ENCODE data around the gene C14orf132. TPM values are rescaled to one million over a fixed set of nuclear protein-coding genes. Genes with fewer than 3 reads are reported as not detected.

The C14orf132 gene
- total RNA-seq, 4 donors from 2014 or later, result 7.8 to 16.9 (median 15.0) TPM

DNA sequence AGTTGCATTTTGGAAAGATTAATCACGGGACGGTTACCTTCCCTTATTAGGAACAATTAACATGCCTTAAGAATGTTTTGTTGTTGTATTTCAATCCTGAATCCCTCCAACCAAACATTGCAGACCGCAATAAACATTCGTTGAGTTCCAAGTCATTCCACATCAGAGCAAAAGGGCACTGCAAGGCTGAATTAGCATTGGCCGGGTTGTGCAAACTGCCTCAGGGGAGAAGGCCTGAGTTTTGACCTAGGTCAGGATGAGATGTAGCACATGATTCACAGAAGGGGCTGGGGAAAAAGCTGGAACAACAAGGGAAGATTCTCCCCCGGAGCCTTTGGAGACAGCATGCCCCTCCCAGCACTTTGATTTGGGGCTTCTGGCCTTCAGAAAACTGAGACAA lies 83.3 kb downstream of the C14orf132 start:
- TF ChIP-seq EP300 (IDR thresholded peaks at IDR 0.05) (peak in 1 of 2 donors; percentile 64), POLR2A (IDR thresholded peaks at IDR 0.05) (no peak)
- TF ChIP-seq, protein P1, sequence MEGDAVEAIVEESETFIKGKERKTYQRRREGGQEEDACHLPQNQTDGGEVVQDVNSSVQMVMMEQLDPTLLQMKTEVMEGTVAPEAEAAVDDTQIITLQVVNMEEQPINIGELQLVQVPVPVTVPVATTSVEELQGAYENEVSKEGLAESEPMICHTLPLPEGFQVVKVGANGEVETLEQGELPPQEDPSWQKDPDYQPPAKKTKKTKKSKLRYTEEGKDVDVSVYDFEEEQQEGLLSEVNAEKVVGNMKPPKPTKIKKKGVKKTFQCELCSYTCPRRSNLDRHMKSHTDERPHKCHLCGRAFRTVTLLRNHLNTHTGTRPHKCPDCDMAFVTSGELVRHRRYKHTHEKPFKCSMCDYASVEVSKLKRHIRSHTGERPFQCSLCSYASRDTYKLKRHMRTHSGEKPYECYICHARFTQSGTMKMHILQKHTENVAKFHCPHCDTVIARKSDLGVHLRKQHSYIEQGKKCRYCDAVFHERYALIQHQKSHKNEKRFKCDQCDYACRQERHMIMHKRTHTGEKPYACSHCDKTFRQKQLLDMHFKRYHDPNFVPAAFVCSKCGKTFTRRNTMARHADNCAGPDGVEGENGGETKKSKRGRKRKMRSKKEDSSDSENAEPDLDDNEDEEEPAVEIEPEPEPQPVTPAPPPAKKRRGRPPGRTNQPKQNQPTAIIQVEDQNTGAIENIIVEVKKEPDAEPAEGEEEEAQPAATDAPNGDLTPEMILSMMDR (IDR thresholded peaks at IDR 0.05), result no peak
- DNase-seq (ENCODE audit: low spot score in 2 of 2), result peak in 1 of 2 donors; percentile 44
- Histone ChIP-seq H3K27me3 (no peaks in the 10 kb centered on the region), H3K9me3 (peaks cover 0 to 4% (median 0%) of the 10 kb centered on the region in 4 donors), H3K36me3 (no peaks in the 10 kb centered on the region), H3K4me3 (no peak overlapping the region), H3K27ac (peak overlapping the region in 1 of 4 donors; percentile 45), H3K4me1 (peaks cover 0 to 32% (median 5%) of the 10 kb centered on the region in 4 donors)
- 11 to 27% methylated on average over 6 of the region's 6 CpGs for WGBS, 2 donors

DNA sequence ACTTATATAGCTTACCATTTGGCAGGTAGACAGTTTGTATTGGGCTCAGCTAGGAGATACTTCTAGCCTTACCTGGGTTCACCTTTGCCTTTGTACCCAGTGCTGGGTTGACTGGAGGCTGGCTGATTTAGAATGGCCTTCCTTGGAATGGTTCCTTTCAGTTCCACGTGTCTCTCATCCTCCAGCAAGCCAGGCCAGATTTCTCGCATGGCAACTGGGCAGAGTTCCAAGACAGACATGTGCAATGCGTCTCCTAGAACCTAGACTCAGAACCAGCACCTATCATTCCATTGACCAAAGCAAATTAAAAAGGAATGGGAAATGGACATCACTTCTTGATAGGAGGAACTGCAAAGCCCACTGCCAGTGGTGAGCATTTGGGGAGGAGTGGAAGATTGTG lies 86.4 kb downstream of the C14orf132 start:
- peak overlapping the region in 1 of 4 donors; percentile 27 for H3K27ac ChIP-seq
- H3K9me3 ChIP-seq, result no peaks in the 10 kb centered on the region
- no peaks in the 10 kb centered on the region for H3K36me3 ChIP-seq
- TF ChIP-seq EP300 (IDR thresholded peaks at IDR 0.05) (no peak), POLR2A (IDR thresholded peaks at IDR 0.05) (no peak)
- TF ChIP-seq, protein P1 (IDR thresholded peaks at IDR 0.05), result no peak
- H3K4me3 ChIP-seq, result no peak overlapping the region
- WGBS, 2 donors, result 24 to 33% methylated on average over 3 of the region's 3 CpGs
- DNase-seq (ENCODE audit: low spot score in 2 of 2), result peak in 1 of 2 donors; percentile 30
- no peaks in the 10 kb centered on the region for H3K27me3 ChIP-seq
- peaks cover 0 to 21% (median 5%) of the 10 kb centered on the region in 4 donors for H3K4me1 ChIP-seq

DNA sequence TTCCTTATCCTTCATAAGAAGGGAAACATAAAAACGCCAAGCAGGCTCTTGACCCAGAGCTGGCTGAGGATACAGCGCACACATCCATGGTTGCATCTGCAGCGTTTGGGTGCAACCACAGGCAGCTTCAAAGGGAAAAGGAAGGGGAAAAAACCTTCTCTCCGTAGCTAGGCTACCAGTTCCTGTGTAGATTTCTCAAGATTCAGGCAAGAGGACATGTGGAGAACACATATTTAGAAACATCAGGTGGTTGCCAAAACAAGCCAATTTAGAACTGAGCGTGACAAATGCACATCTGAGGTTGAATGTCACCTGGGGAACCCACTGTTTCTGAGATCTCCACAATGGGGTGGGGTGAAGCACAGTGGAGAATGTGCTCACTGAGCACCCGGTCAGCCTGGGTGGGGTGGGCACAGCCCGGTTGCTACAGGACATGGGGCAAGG lies 87.2 kb downstream of the C14orf132 start:
- H3K27me3 ChIP-seq, result no peaks in the 10 kb centered on the region
- no peaks in the 10 kb centered on the region for H3K9me3 ChIP-seq
- H3K27ac ChIP-seq, result peak overlapping the region in 1 of 4 donors; percentile 27
- no peak overlapping the region for H3K4me3 ChIP-seq
- H3K4me1 ChIP-seq, result peaks cover 0 to 16% (median 5%) of the 10 kb centered on the region in 4 donors
- no peak for TF ChIP-seq POLR2A (IDR thresholded peaks at IDR 0.05)
- peak in 1 of 2 donors; percentile 26 for TF ChIP-seq EP300 (IDR thresholded peaks at IDR 0.05)
- no peaks in the 10 kb centered on the region for H3K36me3 ChIP-seq
- no peak for DNase-seq (ENCODE audit: low spot score in 2 of 2)
- 46 to 60% methylated on average over 7 of the region's 7 CpGs for WGBS, 2 donors

DNA sequence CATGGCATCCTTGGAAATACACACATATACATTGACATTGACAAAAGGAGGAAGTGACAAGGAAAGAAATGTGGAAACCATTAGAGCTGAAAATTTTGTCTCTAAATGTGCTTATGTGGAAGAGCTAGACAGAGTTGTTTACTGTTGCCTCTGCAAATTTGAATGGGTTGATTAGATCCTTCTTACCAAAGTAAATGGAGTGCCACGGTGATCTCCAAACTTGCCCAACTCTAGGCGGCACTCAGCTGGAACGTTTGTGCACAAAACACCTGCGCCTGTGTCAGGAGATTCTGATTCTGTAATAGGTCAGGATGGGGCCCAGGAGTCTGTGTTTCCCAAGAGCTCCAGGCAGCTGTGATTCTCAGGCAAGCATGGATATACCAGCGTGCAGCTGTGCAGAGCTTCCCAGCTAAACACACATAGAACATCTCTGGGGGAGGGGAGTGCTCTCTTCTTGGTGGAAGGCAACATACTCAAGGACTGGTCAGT lies 87.7 kb downstream of the C14orf132 start:
- TF ChIP-seq EP300 (IDR thresholded peaks at IDR 0.05) (no peak), POLR2A (IDR thresholded peaks at IDR 0.05) (no peak)
- TF ChIP-seq, protein P1 (IDR thresholded peaks at IDR 0.05), result no peak
- no peak for DNase-seq (ENCODE audit: low spot score in 2 of 2)
- WGBS, 2 donors, result 56 to 70% methylated on average over 4 to 5 of the region's 5 CpGs
- H3K36me3 ChIP-seq, result no peaks in the 10 kb centered on the region
- no peak overlapping the region for H3K27ac ChIP-seq
- no peak overlapping the region for H3K4me3 ChIP-seq
- no peaks in the 10 kb centered on the region for H3K9me3 ChIP-seq
- H3K4me1 ChIP-seq, result peaks cover 0 to 12% (median 5%) of the 10 kb centered on the region in 4 donors
- no peaks in the 10 kb centered on the region for H3K27me3 ChIP-seq

DNA sequence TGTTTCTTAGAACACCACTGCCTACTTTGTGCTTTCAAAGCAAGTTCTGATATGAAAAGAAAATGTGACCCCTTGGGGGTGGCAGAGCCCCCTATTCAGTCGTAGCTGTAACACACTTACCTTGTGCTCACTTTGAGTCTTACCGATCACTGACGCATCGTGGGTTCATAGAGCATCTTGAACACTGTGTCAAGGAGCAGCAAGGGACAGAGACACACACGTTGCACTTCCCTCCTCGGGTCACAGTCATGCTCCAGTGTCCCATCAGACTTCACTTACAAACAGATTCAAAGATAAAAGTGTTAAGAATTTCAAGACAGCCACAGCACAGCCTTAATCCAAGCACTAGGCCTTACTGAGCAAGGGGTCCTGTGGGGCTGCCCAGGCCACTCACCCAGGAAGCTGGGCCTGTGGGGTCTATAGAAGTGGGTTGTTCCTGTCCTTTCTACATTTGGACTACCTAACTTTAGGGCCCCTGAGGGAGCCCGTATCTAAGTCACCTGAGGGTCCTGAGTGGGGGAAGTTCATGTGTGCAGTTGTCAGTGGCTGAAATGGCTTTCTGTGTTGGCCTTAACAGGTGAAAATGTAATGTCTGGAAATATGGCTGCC lies 90.1 kb downstream of the C14orf132 start:
- Histone ChIP-seq H3K9me3 (no peaks in the 10 kb centered on the region), H3K4me3 (no peak overlapping the region), H3K27ac (no peak overlapping the region), H3K27me3 (no peaks in the 10 kb centered on the region), H3K36me3 (no peaks in the 10 kb centered on the region), H3K4me1 (peaks cover 0 to 4% (median 0%) of the 10 kb centered on the region in 4 donors)
- TF ChIP-seq, protein P1 (IDR thresholded peaks at IDR 0.05), result no peak
- TF ChIP-seq EP300 (IDR thresholded peaks at IDR 0.05) (no peak), POLR2A (IDR thresholded peaks at IDR 0.05) (no peak)
- no peak for DNase-seq (ENCODE audit: low spot score in 2 of 2)
- 89 to 95% methylated on average over 7 of the region's 7 CpGs for WGBS, 2 donors
